ENCODE data around the gene NDUFAF2. TPM values are rescaled to one million over a fixed set of nuclear protein-coding genes. Genes with fewer than 3 reads are reported as not detected.

The NDUFAF2 gene
- total and polyA plus RNA-seq, 2 experiments from 2014 or later, result 31.6 to 155 TPM

- Mint-ChIP-seq H3K4me1 (no peaks in the 10 kb centered on the region), H3K36me3 (ENCODE audit: low read depth) (no peaks in the 10 kb centered on the region), H3K27ac (no peak overlapping the region), H3K4me3 (no peak overlapping the region), H3K9me3 (no peaks in the 10 kb centered on the region; the same call in 2 of the 3 replicates), H3K27me3 (ENCODE audit: insufficient read depth, low read depth, poor library complexity) (no peaks in the 10 kb centered on the region)
- TF ChIP-seq, protein P1, sequence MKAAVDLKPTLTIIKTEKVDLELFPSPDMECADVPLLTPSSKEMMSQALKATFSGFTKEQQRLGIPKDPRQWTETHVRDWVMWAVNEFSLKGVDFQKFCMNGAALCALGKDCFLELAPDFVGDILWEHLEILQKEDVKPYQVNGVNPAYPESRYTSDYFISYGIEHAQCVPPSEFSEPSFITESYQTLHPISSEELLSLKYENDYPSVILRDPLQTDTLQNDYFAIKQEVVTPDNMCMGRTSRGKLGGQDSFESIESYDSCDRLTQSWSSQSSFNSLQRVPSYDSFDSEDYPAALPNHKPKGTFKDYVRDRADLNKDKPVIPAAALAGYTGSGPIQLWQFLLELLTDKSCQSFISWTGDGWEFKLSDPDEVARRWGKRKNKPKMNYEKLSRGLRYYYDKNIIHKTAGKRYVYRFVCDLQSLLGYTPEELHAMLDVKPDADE (IDR thresholded peaks at IDR 0.05), result no peak
- TF ChIP-seq ZNF114 (CRISPR knock-in tag; IDR thresholded peaks at IDR 0.05), result no peak
- TF ChIP-seq ZNF331 (CRISPR knock-in tag; IDR thresholded peaks at IDR 0.05; ENCODE audit: low read depth), result no peak
- no peak for TF ChIP-seq ZNF462 (CRISPR knock-in tag; IDR thresholded peaks at IDR 0.05)
- no peak for TF ChIP-seq EZH2phosphoT487 (IDR thresholded peaks at IDR 0.05; ENCODE audit: unreplicated experiment)
- no peak for TF ChIP-seq NANOG (IDR thresholded peaks at IDR 0.05; ENCODE audit: borderline replicate concordance)
- no peak for TF ChIP-seq JUNB (IDR thresholded peaks at IDR 0.05; ENCODE audit: unreplicated experiment)
- TF ChIP-seq EZH2 (IDR thresholded peaks at IDR 0.05; ENCODE audit: low read depth, unreplicated experiment), result no peak
- TF ChIP-seq STAT1 (IDR thresholded peaks at IDR 0.05; ENCODE audit: unreplicated experiment), result no peak
- no peak for TF ChIP-seq POLR2AphosphoS5 (IDR thresholded peaks at IDR 0.05; ENCODE audit: low read depth)
- no peak for TF ChIP-seq CTCF (conservative IDR thresholded peaks at IDR 0.05; ENCODE audit: low read depth in 2 of 2)
- no peak for TF ChIP-seq CREB1 (CRISPR knock-in tag; IDR thresholded peaks at IDR 0.05; ENCODE audit: low read depth)
- TF ChIP-seq REST (IDR thresholded peaks at IDR 0.05; ENCODE audit: unreplicated experiment), result no peak
- no peaks in the 10 kb centered on the region for H3K36me3 ChIP-seq (ENCODE audit: insufficient read depth)
- H3K79me2 ChIP-seq (replicated peaks; ENCODE audit: insufficient read depth), result no peaks in the 10 kb centered on the region
- H3K4me3 ChIP-seq, result no peak overlapping the region
- H3K9me2 ChIP-seq (ENCODE audit: insufficient read depth), result no peaks in the 10 kb centered on the region
- no peak overlapping the region for H2AFZ ChIP-seq
- DNase-seq (ENCODE audit: low spot score) (no peak), ATAC-seq (no peak)
- H4K20me1 ChIP-seq (replicated peaks; ENCODE audit: insufficient read depth), result no peaks in the 10 kb centered on the region; the same call in 1 of the 2 replicates
- H3F3A ChIP-seq (replicated peaks; ENCODE audit: low read depth), result no peaks in the 10 kb centered on the region
- H3K27ac ChIP-seq (ENCODE audit: low read depth), result no peak overlapping the region
- H3K4me2 ChIP-seq, result no peak overlapping the region
- H3K4me1 ChIP-seq (ENCODE audit: insufficient read depth), result no peaks in the 10 kb centered on the region
- no peaks in the 10 kb centered on the region for H3K27me3 ChIP-seq (ENCODE audit: insufficient read depth)
Measured at GRCh38 chr5:61178702-61179101, 233.7 kb downstream of the NDUFAF2 start.

Data from GM23338 (cell line).